ENCODE data around the gene CPEB4. TPM values are rescaled to one million over a fixed set of nuclear protein-coding genes. Genes with fewer than 3 reads are reported as not detected.

CPEB4 gene
- total and polyA plus RNA-seq, 7 donors = 30.4 to 262 (median 95.0) TPM

- peaks cover 0 to 8% (median 2%) of the 10 kb centered on the region in 3 donors for H3K27me3 ChIP-seq (ENCODE audit: insufficient read depth in 3 of 3, low read length in 2 of 3)
- intact Hi-C loops (cut with DNase I) = no loop called here
- no peaks in the 10 kb centered on the region for H3K4me1 ChIP-seq
- 55 to 64% (median 61%) methylated on average over 4 of the region's 4 CpGs for WGBS, 3 donors
- no peak overlapping the region for H3K4me3 ChIP-seq
- no peak overlapping the region for H3K27ac ChIP-seq
- H3K9me3 ChIP-seq = no peaks in the 10 kb centered on the region
- no peak for TF ChIP-seq CTCF (IDR thresholded peaks at IDR 0.05)
- DNase-seq (no peak), ATAC-seq (no peak)
- H3K36me3 ChIP-seq (ENCODE audit: insufficient read depth in 1 of 2, low read depth in 1 of 2) = no peaks in the 10 kb centered on the region
Observed at GRCh38 chr5:173998531-173998930, 110.4 kb downstream of the CPEB4 start.

- 81 to 88% (median 86%) methylated on average over 4 of the region's 4 CpGs for WGBS, 3 donors
- no peak for DNase-seq
- Histone ChIP-seq H3K9me3 (no peaks in the 10 kb centered on the region), H3K27ac (no peak overlapping the region), H3K4me3 (no peak overlapping the region), H3K4me1 (no peaks in the 10 kb centered on the region), H3K27me3 (ENCODE audit: insufficient read depth in 3 of 3, low read length in 2 of 3) (peaks cover 0 to 8% (median 2%) of the 10 kb centered on the region in 3 donors), H3K36me3 (ENCODE audit: insufficient read depth in 1 of 2, low read depth in 1 of 2) (no peaks in the 10 kb centered on the region)
- no peak for ATAC-seq
- TF ChIP-seq CTCF (IDR thresholded peaks at IDR 0.05) = no peak
- intact Hi-C loops (cut with DNase I) = no loop called here
Observed at GRCh38 chr5:174000076-174000475, 111.9 kb downstream of the CPEB4 start.

- no peak for TF ChIP-seq CTCF (IDR thresholded peaks at IDR 0.05)
- intact Hi-C loops (cut with DNase I) = no loop called here
Observed at GRCh38 chr5:174003795-174004194, 115.6 kb downstream of the CPEB4 start.

GRCh38 chr5:174008922-174009321 lies 120.8 kb downstream of the CPEB4 start:
- no peak for TF ChIP-seq CTCF (IDR thresholded peaks at IDR 0.05)
- H3K27me3 ChIP-seq (ENCODE audit: insufficient read depth in 3 of 3, low read length in 2 of 3) = no peaks in the 10 kb centered on the region
- no peak for ATAC-seq
- no peaks in the 10 kb centered on the region for H3K9me3 ChIP-seq
- intact Hi-C loops (cut with DNase I) = no loop called here
- 86 to 90% (median 88%) methylated on average over 5 of the region's 5 CpGs for WGBS, 3 donors
- no peaks in the 10 kb centered on the region for H3K36me3 ChIP-seq (ENCODE audit: insufficient read depth in 1 of 2, low read depth in 1 of 2)
- no peak overlapping the region for H3K27ac ChIP-seq
- no peak for DNase-seq
- H3K4me1 ChIP-seq = no peaks in the 10 kb centered on the region
- H3K4me3 ChIP-seq = no peak overlapping the region

More at GRCh38 chr5:174003795-174004194, 115.6 kb downstream of the CPEB4 start:
- Histone ChIP-seq H3K4me1 (no peaks in the 10 kb centered on the region), H3K27ac (no peak overlapping the region), H3K27me3 (ENCODE audit: insufficient read depth in 3 of 3, low read length in 2 of 3) (no peaks in the 10 kb centered on the region), H3K4me3 (no peak overlapping the region), H3K9me3 (no peaks in the 10 kb centered on the region), H3K36me3 (ENCODE audit: insufficient read depth in 1 of 2, low read depth in 1 of 2) (no peaks in the 10 kb centered on the region)
- DNase-seq (no peak), ATAC-seq (no peak)

GRCh38 chr5:174010365-174010764 lies 122.2 kb downstream of the CPEB4 start:
- no peaks in the 10 kb centered on the region for H3K4me1 ChIP-seq
- no peaks in the 10 kb centered on the region for H3K36me3 ChIP-seq (ENCODE audit: insufficient read depth in 1 of 2, low read depth in 1 of 2)
- no peak overlapping the region for H3K4me3 ChIP-seq
- no peaks in the 10 kb centered on the region for H3K27me3 ChIP-seq (ENCODE audit: insufficient read depth in 3 of 3, low read length in 2 of 3)
- DNase-seq = no peak
- 57 to 71% (median 59%) methylated on average over 1 of the region's 1 CpG for WGBS, 3 donors
- no peak overlapping the region for H3K27ac ChIP-seq
- no peak for ATAC-seq
- TF ChIP-seq CTCF (IDR thresholded peaks at IDR 0.05) = no peak
- H3K9me3 ChIP-seq = no peaks in the 10 kb centered on the region
- intact Hi-C loops (cut with DNase I) = no loop called here

All from psoas muscle (tissue), 8 donors.